ENCODE results near the gene KAT6B. TPM values are rescaled to one million over a fixed set of nuclear protein-coding genes. Genes with fewer than 3 reads are reported as not detected.
A peak's percentile ranks its signal among the peaks of the same experiment; 100 is the strongest.

KAT6B gene
- total and polyA plus RNA-seq, 5 donors, result 11.3 to 53.0 (median 46.0) TPM

DNA sequence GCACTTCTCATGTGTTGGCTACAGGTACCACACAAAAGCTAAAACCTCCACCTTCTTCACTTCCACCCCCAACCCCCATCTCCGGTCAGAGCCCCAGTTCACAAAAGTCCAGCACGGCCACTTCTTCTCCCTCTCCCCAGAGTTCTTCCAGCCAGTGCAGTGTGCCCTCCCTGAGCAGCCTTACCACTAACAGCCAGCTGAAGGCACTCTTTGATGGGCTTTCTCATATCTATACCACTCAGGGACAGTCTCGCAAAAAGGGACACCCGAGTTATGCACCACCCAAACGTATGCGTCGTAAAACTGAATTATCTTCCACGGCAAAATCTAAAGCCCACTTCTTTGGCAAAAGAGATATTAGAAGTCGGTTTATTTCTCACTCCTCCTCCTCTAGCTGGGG, 149.4 kb downstream of the KAT6B start:
- ATAC-seq (no peak), DNase-seq (no peak)
- intact Hi-C loops (cut with DNase I), result no loop called here
- H3K4me1 ChIP-seq (ENCODE audit: control insufficient read depth, insufficient read depth, low read length), result peaks cover 3% of the 10 kb centered on the region
- no peaks in the 10 kb centered on the region for H3K9me3 ChIP-seq (ENCODE audit: control insufficient read depth, low read length)
- H3K4me3 ChIP-seq (ENCODE audit: low read length), result no peak overlapping the region
- 96% methylated on average over 9 of the region's 9 CpGs for WGBS
- no peak overlapping the region for H3K27ac ChIP-seq (ENCODE audit: low read length)
- H3K27me3 ChIP-seq (ENCODE audit: control insufficient read depth, insufficient read depth), result no peaks in the 10 kb centered on the region

DNA sequence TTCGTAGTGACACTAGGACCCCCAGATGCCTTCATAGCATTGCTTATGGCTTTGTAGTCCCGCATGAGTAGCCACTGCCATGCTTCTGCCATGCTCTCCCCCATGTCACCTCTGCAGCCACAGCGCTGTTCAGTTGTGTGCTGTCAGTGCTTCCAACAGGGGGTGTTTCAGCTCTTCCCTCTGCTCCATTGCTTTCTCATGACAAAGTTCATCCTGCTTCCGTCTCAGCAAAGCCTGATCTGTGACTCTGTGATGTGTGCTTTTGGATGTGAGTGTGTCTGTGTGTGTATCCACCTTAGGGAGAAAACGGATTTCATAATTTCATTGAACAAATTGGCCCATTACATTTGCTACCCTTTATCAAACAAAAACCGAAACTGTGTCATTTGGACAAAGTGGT, 150.2 kb downstream of the KAT6B start:
- 82% methylated on average over 6 of the region's 6 CpGs for WGBS
- intact Hi-C loops (cut with DNase I), result no loop called here
- no peak overlapping the region for H3K4me3 ChIP-seq (ENCODE audit: low read length)
- DNase-seq (no peak), ATAC-seq (peak in 1 of 2 donors; percentile 25)
- no peak overlapping the region for H3K27ac ChIP-seq (ENCODE audit: low read length)
- peaks cover 3% of the 10 kb centered on the region for H3K4me1 ChIP-seq (ENCODE audit: control insufficient read depth, insufficient read depth, low read length)
- H3K9me3 ChIP-seq (ENCODE audit: control insufficient read depth, low read length), result no peaks in the 10 kb centered on the region
- no peaks in the 10 kb centered on the region for H3K27me3 ChIP-seq (ENCODE audit: control insufficient read depth, insufficient read depth)

- no peaks in the 10 kb centered on the region for H3K27me3 ChIP-seq (ENCODE audit: control insufficient read depth, insufficient read depth)
- H3K4me3 ChIP-seq (ENCODE audit: low read length), result no peak overlapping the region
- WGBS, result 90% methylated on average over 2 of the region's 2 CpGs
- peaks cover 3% of the 10 kb centered on the region for H3K4me1 ChIP-seq (ENCODE audit: control insufficient read depth, insufficient read depth, low read length)
- H3K9me3 ChIP-seq (ENCODE audit: control insufficient read depth, low read length), result no peaks in the 10 kb centered on the region
- DNase-seq, result no peak
- ATAC-seq, result no peak
- intact Hi-C loops (cut with DNase I), result no loop called here
- H3K27ac ChIP-seq (ENCODE audit: low read length), result no peak overlapping the region
Observed at GRCh38 chr10:74977072-74977471, 150.7 kb downstream of the KAT6B start.

DNA sequence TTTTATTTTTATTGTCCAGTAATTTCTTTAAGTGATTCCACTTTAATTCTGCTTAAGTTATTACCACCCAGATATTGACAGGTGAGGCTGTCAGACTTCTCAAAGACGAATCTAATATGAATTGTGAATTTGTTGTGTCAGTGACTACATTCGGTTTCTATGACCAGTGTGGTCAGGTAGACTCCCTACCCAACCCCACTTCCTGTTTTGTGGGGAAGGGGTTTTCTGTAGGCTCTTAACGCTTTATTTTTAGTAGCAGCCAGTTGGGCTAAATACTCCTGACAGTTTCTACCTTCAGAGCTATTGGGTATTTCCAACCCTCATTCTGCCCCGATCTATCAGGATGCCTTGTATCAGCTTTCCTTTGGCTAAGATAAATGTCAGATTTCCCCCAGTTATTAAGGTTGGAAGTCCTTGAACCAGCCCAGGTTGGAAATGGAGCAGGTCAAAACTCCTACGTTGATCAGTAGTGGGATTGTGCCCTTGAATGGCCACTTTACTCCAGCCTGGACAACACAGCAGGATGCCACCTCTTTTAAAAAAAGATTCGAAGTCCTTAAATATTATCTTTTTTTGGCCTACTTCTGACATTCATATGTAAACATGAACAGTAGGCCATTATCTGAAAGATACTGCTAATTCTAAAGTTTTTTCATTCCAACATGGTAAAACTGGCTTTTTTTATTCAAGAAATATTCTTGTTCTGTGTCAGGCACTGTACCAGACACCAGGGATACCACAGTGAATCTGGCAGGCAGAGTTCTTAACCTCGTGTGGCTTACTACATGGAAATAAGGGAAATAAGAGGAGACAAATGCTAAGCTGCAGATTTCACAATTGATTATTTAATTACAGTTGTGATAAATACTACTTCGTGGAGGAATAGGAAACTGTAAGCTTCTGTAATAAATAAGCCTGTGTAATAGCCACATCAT, 151.8 kb downstream of the KAT6B start:
- intact Hi-C loops (cut with DNase I), result no loop called here
- 90% methylated on average over 8 of the region's 8 CpGs for WGBS
- H3K9me3 ChIP-seq (ENCODE audit: control insufficient read depth, low read length), result no peaks in the 10 kb centered on the region

GRCh38 chr10:74981831-74982633, 155.6 kb downstream of the KAT6B start:
- no peaks in the 10 kb centered on the region for H3K27me3 ChIP-seq (ENCODE audit: control insufficient read depth, insufficient read depth)
- H3K4me1 ChIP-seq (ENCODE audit: control insufficient read depth, insufficient read depth, low read length), result peaks cover 3% of the 10 kb centered on the region
- no peak for ATAC-seq
- DNase-seq, result no peak
- intact Hi-C loops (cut with DNase I), result no loop called here
- 98% methylated on average over 5 of the region's 5 CpGs for WGBS
- no peak overlapping the region for H3K27ac ChIP-seq (ENCODE audit: low read length)
- no peaks in the 10 kb centered on the region for H3K9me3 ChIP-seq (ENCODE audit: control insufficient read depth, low read length)
- H3K4me3 ChIP-seq (ENCODE audit: low read length), result no peak overlapping the region

More for the DNA sequence above, 151.8 kb downstream of the KAT6B start:
- Histone ChIP-seq H3K4me3 (ENCODE audit: low read length) (no peak overlapping the region), H3K4me1 (ENCODE audit: control insufficient read depth, insufficient read depth, low read length) (peaks cover 4% of the 10 kb centered on the region), H3K27ac (ENCODE audit: low read length) (no peak overlapping the region), H3K27me3 (ENCODE audit: control insufficient read depth, insufficient read depth) (no peaks in the 10 kb centered on the region)
- ATAC-seq (no peak), DNase-seq (no peak)

GRCh38 chr10:74982634-74982982, 156.2 kb downstream of the KAT6B start:
- Histone ChIP-seq H3K27me3 (ENCODE audit: control insufficient read depth, insufficient read depth) (no peaks in the 10 kb centered on the region), H3K27ac (ENCODE audit: low read length) (no peak overlapping the region), H3K4me1 (ENCODE audit: control insufficient read depth, insufficient read depth, low read length) (peaks cover 3% of the 10 kb centered on the region), H3K9me3 (ENCODE audit: control insufficient read depth, low read length) (no peaks in the 10 kb centered on the region), H3K4me3 (ENCODE audit: low read length) (no peak overlapping the region)
- intact Hi-C loops (cut with DNase I), result no loop called here
- no peak for ATAC-seq
- WGBS, result 89% methylated on average over 2 of the region's 2 CpGs
- no peak for DNase-seq

GRCh38 chr10:74983383-74983782, 157.0 kb downstream of the KAT6B start:
- no peaks in the 10 kb centered on the region for H3K27me3 ChIP-seq (ENCODE audit: control insufficient read depth, insufficient read depth)
- no peak overlapping the region for H3K4me3 ChIP-seq (ENCODE audit: low read length)
- intact Hi-C loops (cut with DNase I), result no loop called here
- WGBS, result 72% methylated on average over 2 of the region's 2 CpGs
- peaks cover 3% of the 10 kb centered on the region for H3K4me1 ChIP-seq (ENCODE audit: control insufficient read depth, insufficient read depth, low read length)
- ATAC-seq, result no peak
- H3K27ac ChIP-seq (ENCODE audit: low read length), result no peak overlapping the region
- H3K9me3 ChIP-seq (ENCODE audit: control insufficient read depth, low read length), result no peaks in the 10 kb centered on the region
- DNase-seq, result no peak

DNA sequence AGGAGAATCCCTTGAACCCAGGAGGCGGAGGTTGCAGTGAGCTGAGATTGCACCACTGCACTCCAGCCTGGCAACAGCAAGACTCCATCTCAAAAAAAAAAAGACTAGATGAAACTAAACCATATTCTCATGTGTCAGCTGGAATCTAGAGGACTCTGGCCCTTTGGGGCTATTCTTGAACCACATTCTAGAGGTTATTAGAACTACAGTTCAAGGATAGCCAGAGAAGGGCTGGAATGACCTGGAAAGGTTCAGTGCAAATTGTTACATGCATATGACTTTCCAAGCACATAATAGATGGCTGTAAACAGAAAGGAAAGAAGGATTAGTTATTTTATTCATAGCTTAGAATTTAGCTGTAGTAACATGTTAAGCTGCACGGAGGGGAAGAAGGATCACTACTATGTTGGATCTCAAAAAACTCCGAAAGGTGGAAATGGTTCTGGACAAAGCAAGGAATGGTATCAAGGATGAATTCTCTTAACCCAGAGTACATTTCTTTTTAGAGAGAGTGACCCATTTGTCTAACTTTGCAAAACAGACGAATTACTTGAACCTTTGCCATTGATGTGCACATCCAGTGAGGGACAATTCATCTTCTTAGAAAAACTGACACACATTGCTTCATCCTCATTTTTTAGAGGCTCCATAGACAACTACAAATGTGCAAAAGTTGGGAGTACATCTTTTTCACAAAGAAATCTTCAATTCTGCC, 161.1 kb downstream of the KAT6B start:
- ATAC-seq (no peak), DNase-seq (no peak)
- no peaks in the 10 kb centered on the region for H3K27me3 ChIP-seq (ENCODE audit: control insufficient read depth, insufficient read depth)
- H3K4me3 ChIP-seq (ENCODE audit: low read length), result no peak overlapping the region
- intact Hi-C loops (cut with DNase I), result no loop called here
- H3K9me3 ChIP-seq (ENCODE audit: control insufficient read depth, low read length), result no peaks in the 10 kb centered on the region
- H3K4me1 ChIP-seq (ENCODE audit: control insufficient read depth, insufficient read depth, low read length), result peaks cover 5% of the 10 kb centered on the region
- WGBS, result 72% methylated on average over 4 of the region's 4 CpGs
- H3K27ac ChIP-seq (ENCODE audit: low read length), result no peak overlapping the region

GRCh38 chr10:74988054-74988775, 161.8 kb downstream of the KAT6B start:
- ATAC-seq (no peak), DNase-seq (no peak)
- intact Hi-C loops (cut with DNase I), result no loop called here
- no peak overlapping the region for H3K4me3 ChIP-seq (ENCODE audit: low read length)
- no peaks in the 10 kb centered on the region for H3K27me3 ChIP-seq (ENCODE audit: control insufficient read depth, insufficient read depth)
- WGBS, result 43% methylated on average over 2 of the region's 2 CpGs
- no peak overlapping the region for H3K27ac ChIP-seq (ENCODE audit: low read length)
- H3K4me1 ChIP-seq (ENCODE audit: control insufficient read depth, insufficient read depth, low read length), result peaks cover 5% of the 10 kb centered on the region
- H3K9me3 ChIP-seq (ENCODE audit: control insufficient read depth, low read length), result no peaks in the 10 kb centered on the region

GRCh38 chr10:74988832-74989561, 162.6 kb downstream of the KAT6B start:
- DNase-seq (no peak), ATAC-seq (no peak)
- intact Hi-C loops (cut with DNase I), result no loop called here
- Histone ChIP-seq H3K4me3 (ENCODE audit: low read length) (no peak overlapping the region), H3K27me3 (ENCODE audit: control insufficient read depth, insufficient read depth) (no peaks in the 10 kb centered on the region), H3K27ac (ENCODE audit: low read length) (no peak overlapping the region), H3K4me1 (ENCODE audit: control insufficient read depth, insufficient read depth, low read length) (peaks cover 4% of the 10 kb centered on the region), H3K9me3 (ENCODE audit: control insufficient read depth, low read length) (no peaks in the 10 kb centered on the region)
- WGBS, result 40% methylated on average over 5 of the region's 5 CpGs

Measured in right cardiac atrium (tissue), 5 donors.